ENCODE measurements around the gene FBXL7. TPM values are rescaled to one million over a fixed set of nuclear protein-coding genes. Genes with fewer than 3 reads are reported as not detected.

FBXL7 gene
- total RNA-seq, 2 donors from 2014 or later, result 21.1 to 31.7 TPM

DNA sequence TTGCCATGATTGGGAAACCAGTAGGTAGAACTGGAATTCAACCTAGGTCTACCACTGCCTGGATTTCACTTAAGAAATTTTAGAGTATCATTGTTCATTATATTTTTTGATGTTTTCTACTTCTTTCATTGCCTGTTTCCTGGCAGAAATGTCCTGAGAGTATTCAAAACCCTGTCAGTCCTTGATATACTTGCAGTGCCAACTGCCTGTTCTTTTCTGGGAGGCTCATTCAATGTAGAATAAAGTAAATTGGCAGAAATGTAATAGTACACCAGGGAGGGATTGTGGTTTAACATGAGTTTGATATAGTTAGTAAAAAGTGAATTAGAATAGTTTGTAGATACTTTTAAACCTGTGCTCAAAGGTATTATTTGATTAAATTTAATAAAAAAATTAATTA is 286.3 kb downstream of the FBXL7 start:
- peaks cover 0 to 11% of the 10 kb centered on the region in 2 donors for H3K4me1 ChIP-seq (ENCODE audit: control insufficient read depth in 1 of 2, low read depth in 2 of 2)
- no peak for TF ChIP-seq CTCF (IDR thresholded peaks at IDR 0.05)
- H3K36me3 ChIP-seq, result no peaks in the 10 kb centered on the region
- DNase-seq (ENCODE audit: low spot score) (no peak), ATAC-seq (ENCODE audit: insufficient number of reproducible peaks, low FRiP score, low read depth) (no peak)
- no peak overlapping the region for H3K27ac ChIP-seq
- H3K4me3 ChIP-seq, result no peak overlapping the region
- H3K27me3 ChIP-seq (replicated peaks; ENCODE audit: insufficient read depth), result no peaks in the 10 kb centered on the region
- H3K9me3 ChIP-seq, result no peaks in the 10 kb centered on the region

GRCh38 chr5:15786884-15787283 is 286.9 kb downstream of the FBXL7 start:
- H3K27ac ChIP-seq, result no peak overlapping the region

GRCh38 chr5:15787681-15788080 is 287.7 kb downstream of the FBXL7 start:
- no peak for ATAC-seq (ENCODE audit: insufficient number of reproducible peaks, low FRiP score, low read depth)
- Histone ChIP-seq H3K27ac (no peak overlapping the region), H3K9me3 (no peaks in the 10 kb centered on the region)

More at GRCh38 chr5:15786884-15787283, 286.9 kb downstream of the FBXL7 start:
- ATAC-seq (ENCODE audit: insufficient number of reproducible peaks, low FRiP score, low read depth) (no peak), DNase-seq (ENCODE audit: low spot score) (no peak)
- no peak overlapping the region for H3K4me3 ChIP-seq
- H3K27me3 ChIP-seq (replicated peaks; ENCODE audit: insufficient read depth), result no peaks in the 10 kb centered on the region
- peaks cover 0 to 17% of the 10 kb centered on the region in 2 donors for H3K4me1 ChIP-seq (ENCODE audit: control insufficient read depth in 1 of 2, low read depth in 2 of 2)
- H3K9me3 ChIP-seq, result no peaks in the 10 kb centered on the region
- no peak for TF ChIP-seq CTCF (IDR thresholded peaks at IDR 0.05)
- H3K36me3 ChIP-seq, result no peaks in the 10 kb centered on the region

DNA sequence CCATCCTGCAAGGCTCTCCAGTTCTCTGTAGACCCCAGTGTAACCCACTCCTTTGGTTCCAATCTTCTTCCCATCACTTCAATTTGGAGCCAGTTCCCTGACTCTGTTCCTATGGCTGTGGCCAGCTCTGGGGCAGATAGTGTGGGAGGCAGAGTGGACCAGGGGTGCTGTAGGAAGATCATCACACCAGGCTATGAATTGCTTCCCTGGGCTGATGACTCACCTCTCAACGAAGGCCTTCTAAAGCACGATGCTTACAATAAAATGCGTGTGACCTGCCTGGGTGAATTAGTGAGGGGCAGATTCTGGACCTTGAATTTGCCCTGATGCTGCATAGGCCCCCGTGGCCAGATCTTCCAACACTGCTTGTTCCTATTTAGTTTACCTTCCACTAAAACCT is 289.7 kb downstream of the FBXL7 start:
- DNase-seq (ENCODE audit: low spot score) (no peak), ATAC-seq (ENCODE audit: insufficient number of reproducible peaks, low FRiP score, low read depth) (no peak)
- H3K4me3 ChIP-seq, result no peak overlapping the region
- H3K36me3 ChIP-seq, result no peaks in the 10 kb centered on the region
- TF ChIP-seq CTCF (IDR thresholded peaks at IDR 0.05), result no peak
- no peaks in the 10 kb centered on the region for H3K9me3 ChIP-seq
- no peaks in the 10 kb centered on the region for H3K27me3 ChIP-seq (replicated peaks; ENCODE audit: insufficient read depth)
- peaks cover 2 to 31% of the 10 kb centered on the region in 2 donors for H3K4me1 ChIP-seq (ENCODE audit: control insufficient read depth in 1 of 2, low read depth in 2 of 2)
- H3K27ac ChIP-seq, result no peak overlapping the region

More at GRCh38 chr5:15787681-15788080, 287.7 kb downstream of the FBXL7 start:
- no peak for DNase-seq (ENCODE audit: low spot score)
- TF ChIP-seq CTCF (IDR thresholded peaks at IDR 0.05), result no peak
- no peak overlapping the region for H3K4me3 ChIP-seq
- H3K4me1 ChIP-seq (ENCODE audit: control insufficient read depth in 1 of 2, low read depth in 2 of 2), result peaks cover 0 to 20% of the 10 kb centered on the region in 2 donors
- H3K36me3 ChIP-seq, result no peaks in the 10 kb centered on the region
- H3K27me3 ChIP-seq (replicated peaks; ENCODE audit: insufficient read depth), result no peaks in the 10 kb centered on the region

- Histone ChIP-seq H3K9me3 (no peaks in the 10 kb centered on the region), H3K4me3 (no peak overlapping the region), H3K27ac (no peak overlapping the region), H3K27me3 (replicated peaks; ENCODE audit: insufficient read depth) (no peaks in the 10 kb centered on the region), H3K4me1 (ENCODE audit: control insufficient read depth in 1 of 2, low read depth in 2 of 2) (peaks cover 2 to 34% of the 10 kb centered on the region in 2 donors), H3K36me3 (no peaks in the 10 kb centered on the region)
- TF ChIP-seq CTCF (IDR thresholded peaks at IDR 0.05), result no peak
- DNase-seq (ENCODE audit: low spot score) (no peak), ATAC-seq (ENCODE audit: insufficient number of reproducible peaks, low FRiP score, low read depth) (no peak)
These were observed 290.6 kb downstream of the FBXL7 start for GRCh38 chr5:15790446-15791018.

All from thoracic aorta (tissue), 2 donors.